Cardiac septum (tissue), 1 donor: ENCODE data around the gene DEDD2. TPM values are rescaled to one million over a fixed set of nuclear protein-coding genes. Genes with fewer than 3 reads are reported as not detected.
A peak's percentile ranks its signal among the peaks of the same experiment; 100 is the strongest.

Source experiments
- DNase-seq: peaks from one replicate; pipeline ENCODE4 v3.0.0-alpha.2; 2020; ENCODE audit warnings: low spot score
- intact Hi-C: fragments of 100-400 bp; cut with DNase I; formaldehyde crosslinking; loops from one replicate; pipeline ENCODE4 v1.14.0; 2022
- total RNA-seq: library from RNA; stranded (reverse); fragmentation: NEBNext Ultra II Directional; extraction: Animal tissue kit (Norgen Biotek cat#: 25700); gene quantifications from one replicate; pipeline ENCODE4 v1.2.1, GENCODE V29; 2021
- donor health status: DM: no; HTN: no; CAD: no.

Gene DEDD2
- total RNA-seq, 1 donor from 2014 or later: 10.2 TPM

DNA sequence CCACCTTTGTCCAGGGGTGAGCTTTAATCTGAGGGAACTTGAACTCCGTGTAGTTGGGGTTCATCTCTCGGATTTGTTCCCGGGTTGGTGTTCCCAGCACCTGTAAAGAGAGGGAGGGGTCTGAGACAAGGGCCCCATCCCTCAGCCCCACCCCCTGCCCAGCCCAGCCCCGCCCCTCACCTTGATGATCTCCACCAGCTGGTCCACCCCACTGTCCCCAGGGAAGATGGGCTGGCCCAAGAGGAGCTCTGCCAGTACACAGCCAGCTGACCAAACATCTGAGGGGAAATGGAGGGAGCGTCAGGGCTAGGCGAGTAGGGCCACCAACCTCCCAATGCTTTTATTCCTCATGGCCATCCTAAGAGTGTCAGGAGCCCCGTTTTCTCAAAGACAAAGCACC is 15.6 kb upstream of the DEDD2 start:
- intact Hi-C loops: no loop called here
- DNase-seq: no peak

DNA sequence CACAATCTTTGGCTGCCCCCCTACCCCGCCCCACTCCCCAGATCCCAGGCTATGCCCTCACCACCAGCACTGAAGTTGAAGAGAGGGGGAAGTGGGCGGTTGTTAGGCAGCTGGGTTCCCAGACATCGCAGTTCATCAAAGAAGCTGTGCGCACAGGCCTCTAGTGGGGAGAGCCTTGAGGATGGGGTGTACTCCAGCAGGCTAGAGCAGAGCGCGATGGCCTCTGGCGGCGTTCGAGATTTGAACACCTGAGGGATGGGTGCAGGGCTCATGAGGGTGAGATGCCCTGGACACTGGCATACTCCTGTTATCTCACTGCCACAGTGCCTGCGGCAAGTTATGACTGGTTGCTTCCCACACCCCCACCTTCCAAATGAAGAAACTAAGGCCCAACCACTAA is 15.0 kb upstream of the DEDD2 start:
- DNase-seq: no peak
- intact Hi-C loops: no loop called here

DNA sequence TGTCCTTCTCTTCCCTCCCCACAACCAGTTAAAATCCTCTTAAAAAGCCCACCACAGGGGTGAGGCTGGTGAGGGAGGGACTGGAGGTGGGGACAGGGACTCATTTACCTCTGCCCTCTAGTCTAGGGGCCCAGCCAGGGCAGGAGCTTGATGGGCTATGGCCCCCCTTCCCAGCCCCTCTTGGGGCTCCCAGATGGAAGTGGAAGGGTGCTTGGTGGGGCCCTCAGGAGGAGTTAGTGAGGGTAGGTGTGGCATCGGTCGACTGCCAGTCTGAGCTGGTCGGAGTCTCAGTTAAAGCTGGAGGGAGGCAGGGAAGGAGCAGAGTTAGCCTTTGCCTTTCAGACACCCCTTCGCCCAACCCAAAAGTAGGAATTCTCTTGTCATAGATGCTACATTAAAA is 13.1 kb upstream of the DEDD2 start:
- intact Hi-C loops: no loop called here

DNA sequence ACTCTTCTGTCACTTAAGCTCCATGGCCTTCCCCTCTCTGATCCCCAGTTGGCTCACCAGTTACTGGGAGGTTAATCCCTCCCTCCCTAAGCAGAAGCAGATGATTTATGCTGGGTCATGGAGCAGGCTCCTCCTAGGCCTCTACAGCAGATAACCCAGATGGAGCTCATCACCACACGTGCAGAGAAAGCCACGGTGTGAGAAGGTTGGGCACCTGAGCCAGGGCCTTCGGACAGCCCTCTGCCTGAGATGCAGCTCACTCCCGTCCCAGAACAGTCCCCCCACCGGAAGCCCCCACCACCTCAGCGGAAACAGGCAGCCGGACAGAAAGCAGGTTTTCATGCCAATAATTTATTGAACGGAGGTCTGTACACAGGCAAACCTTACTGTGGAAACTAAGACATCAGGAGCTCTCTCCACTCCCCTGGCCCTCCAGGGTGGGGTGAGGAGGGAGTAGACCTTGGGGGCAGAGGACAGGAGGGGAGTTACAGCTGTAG is 12.4 kb upstream of the DEDD2 start:
- intact Hi-C loops: no loop called here
- DNase-seq: no peak

More for the DNA sequence above, 13.1 kb upstream of the DEDD2 start:
- no peak for DNase-seq

DNA sequence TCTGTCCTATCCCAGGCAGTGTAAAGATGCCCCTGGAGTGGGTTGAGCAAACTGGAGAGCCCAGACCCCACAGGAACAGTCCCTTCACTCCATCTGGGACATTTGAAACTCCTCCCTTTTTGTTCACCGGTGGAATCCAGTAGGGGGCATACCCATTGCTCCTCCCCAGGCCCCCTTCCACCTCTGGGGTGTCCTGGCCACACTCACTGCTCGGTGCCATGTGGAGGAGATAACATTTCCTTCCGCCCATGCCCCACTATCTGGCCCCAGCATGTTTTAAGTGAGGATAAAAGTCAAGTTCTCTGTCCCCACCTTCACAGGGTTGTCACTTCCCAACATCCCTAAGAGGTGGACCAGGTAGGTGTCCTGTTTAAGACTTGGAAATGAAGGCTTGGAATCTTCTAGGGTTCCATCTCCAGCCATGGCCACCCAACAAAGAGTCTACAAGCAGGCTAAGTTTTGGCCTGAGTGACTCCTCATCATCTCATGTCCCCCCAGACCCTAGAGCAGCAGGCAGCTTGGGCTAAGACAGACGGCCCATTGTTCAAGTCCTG is 11.9 kb upstream of the DEDD2 start:
- no peak for DNase-seq

DNA sequence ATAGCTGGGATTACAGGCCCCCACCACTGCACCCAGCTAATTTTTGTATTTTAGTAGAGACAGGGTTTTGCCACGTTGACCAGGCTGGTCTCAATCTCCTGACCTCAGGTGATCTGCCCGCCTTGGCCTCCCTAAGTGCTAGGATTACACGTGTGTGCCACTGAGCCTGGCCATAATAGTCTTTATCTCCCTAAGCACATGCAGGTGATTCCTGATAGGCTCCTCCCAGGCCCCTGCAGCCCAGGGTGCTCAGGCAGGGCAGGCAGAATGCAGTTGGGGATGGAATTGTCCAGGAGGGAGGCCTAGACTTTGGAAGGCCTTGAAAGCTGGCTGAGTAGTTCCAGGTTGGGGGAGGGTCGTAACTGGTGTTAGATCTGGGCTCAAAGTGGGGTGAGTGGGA is 11.2 kb upstream of the DEDD2 start:
- intact Hi-C loops: no loop called here
- DNase-seq: no peak

More for the DNA sequence above, 11.9 kb upstream of the DEDD2 start:
- intact Hi-C loops: no loop called here

DNA sequence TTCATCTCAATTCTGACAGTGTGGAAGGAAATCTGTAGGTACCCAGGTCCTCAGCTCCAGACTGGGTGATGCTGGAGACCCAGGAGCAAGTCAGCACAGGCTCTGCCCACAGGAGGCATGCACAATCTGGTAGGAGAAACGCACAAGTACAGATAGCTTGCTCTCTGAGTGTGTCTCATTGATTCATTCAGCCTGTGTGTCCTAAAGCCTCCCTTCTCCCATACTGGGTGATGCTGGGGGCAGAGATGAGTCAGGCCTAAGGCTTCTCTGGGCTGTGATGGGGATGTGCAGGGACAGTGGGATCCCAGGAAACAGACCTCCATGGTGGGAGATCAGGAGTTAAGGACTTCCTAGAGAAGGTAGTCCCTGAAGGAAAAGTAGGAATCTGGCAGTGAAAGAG is 9.4 kb upstream of the DEDD2 start:
- intact Hi-C loops: no loop called here
- DNase-seq: no peak

DNA sequence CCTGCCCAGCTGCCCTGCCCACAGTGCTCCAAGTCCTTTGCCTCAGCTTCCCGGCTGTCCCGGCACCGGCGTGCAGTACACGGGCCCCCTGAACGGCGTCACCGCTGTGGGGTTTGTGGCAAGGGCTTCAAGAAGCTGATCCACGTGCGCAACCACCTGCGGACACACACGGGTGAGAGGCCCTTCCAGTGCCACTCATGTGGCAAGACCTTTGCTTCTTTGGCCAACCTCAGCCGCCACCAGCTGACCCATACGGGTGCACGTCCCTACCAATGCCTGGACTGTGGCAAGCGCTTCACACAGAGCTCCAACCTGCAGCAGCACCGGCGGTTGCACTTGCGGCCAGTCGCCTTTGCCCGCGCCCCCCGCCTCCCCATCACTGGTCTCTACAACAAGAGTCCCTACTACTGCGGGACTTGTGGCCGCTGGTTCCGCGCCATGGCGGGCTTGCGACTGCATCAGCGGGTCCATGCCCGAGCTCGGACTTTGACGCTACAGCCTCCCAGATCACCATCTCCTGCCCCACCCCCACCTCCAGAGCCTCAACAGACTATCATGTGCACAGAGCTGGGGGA is 8.3 kb upstream of the DEDD2 start:
- intact Hi-C loops: no loop called here
- DNase-seq: no peak

DNA sequence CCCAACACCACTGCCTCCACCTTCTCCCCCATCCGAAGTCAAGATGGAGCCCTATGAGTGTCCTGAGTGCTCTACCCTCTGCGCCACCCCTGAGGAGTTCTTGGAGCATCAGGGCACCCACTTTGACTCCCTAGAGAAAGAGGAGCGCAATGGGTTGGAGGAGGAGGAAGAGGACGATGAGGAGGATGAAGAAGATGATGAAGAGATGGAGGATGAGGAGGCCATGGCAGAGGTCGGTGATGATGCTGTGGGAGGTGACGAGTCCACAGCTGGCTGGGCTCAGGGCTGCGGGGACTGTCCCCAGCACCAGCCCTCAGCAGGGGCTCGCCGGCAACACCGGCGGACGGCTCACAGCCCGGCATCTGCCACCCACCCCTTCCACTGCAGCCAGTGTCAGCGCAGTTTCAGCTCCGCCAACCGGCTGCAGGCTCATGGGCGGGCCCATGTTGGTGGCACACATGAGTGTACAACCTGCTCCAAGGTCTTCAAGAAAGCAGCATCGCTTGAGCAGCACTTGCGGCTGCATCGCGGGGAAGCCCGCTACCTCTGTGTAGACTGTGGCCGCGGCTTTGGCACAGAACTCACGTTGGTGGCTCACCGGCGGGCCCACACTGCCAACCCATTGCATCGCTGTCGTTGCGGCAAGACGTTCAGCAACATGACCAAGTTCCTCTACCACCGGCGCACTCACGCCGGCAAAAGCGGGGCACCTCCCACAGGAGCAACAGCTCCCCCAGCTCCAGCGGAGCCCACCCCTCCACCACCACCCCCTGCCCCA is 7.7 kb upstream of the DEDD2 start:
- DNase-seq: no peak
- intact Hi-C loops: no loop called here

DNA sequence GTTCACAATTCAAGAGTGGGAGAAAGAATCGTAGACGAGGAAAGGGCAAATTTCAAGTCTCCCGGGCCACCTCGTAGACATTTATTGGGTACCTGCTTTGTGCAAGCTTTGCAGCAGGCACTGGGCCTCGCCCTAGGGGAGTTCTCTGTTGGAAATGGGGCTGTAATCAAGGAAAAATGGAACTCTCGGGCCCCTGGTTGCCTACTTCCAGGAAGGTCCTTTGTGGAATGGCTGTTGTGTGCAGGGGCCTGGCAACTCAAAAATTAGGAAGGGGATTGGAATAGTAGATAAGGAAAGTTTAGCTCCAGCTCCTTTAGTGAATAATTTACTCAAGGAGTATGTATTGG is 3.2 kb upstream of the DEDD2 start:
- intact Hi-C loops: no loop called here

DNA sequence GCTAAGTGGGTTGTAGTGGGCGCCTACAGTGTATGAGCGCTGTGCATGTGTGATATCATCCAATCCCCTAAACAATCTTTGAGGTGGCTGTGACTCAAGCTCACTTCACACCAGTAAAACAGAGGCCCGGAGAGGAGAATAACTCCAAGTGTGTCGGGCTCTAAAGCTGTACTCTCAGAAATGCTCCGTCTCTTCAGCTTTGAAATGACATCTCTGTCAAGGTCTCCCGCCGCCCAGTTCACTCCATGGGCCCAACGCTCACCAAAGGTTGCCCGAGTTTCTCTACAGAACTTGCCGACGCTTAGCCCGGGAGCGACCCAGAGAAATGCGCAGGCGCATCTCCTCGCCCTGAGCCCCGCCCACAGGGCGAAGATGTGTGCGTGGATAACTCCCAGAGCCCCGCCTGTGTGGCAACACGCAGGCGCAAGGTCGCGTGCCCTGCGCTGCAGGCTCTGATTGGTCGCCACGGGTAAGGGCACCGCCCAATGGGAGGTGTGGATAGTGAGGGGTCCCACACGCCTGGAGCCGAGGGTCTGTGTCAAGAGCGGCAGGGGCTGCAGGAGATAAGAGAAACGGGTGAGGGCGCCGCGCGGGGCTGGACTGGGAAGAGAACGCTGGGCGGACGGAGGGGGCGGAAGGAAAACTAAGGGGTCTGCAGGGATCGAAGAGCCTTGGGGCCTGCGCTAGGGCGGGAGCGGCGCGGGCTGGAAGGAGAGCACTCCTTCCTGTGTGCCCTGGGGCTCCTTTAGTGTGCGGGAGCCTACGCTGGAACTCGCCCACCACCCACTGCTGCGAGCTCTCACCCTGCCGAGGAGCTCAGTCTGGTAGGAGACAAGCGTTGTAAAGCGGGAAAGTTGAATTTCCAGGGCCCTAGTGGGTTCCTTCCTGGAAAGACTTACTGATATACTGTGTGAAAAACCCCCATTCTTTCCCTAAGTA is 2.6 kb upstream of the DEDD2 start, which contains the start of gene ZNF526:
Gene ZNF526 (plus strand): TSS at position 501 of the 939 bp plus-strand sequence. CDS start 4,092 bp downstream, outside the sequence.
- DNase-seq: peak; percentile 99

More for the DNA sequence above, 3.2 kb upstream of the DEDD2 start:
- no peak for DNase-seq

DNA sequence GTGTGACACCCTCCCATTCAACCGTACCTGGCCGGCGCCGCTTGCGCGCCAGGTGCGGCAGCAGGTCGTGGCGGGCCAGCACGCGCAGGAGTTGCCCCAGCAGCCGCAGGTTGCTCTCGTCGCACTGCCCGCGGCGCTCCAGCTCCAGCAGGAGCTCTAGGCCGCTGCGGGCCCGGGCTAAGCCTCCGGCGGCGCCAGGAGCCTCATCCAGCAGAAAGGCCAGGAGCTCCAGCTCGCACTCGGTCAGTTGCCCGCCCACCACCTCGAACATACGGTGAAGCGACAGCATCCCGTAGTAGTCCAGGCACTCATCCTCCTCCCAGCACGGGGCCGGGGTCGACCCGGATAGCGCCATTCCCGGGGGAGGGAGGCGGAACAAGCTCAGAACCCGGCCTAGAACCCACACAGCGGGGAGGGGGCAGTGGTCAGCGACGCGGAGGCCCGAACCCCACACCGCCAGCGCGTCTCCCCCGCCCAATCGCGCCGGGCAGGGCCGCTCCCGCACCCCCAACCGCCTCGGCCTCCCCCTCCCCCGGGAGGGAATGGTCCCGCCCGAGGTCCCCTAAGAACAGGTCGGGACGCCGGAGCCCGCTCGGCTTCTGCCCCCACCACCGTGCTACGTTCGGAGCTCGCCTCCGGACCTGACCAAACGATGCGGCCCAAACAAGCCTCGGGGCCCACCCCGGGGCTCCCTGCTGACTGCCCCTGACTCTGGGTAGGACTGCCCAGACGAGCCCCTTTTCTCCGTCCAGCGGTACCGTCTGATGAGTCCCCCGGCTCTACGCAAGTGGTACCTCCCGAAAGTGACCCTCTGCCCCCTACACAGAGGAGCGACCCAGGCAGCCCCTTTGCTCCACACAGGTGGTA is 591 bp downstream of the DEDD2 start:
- intact Hi-C loops: no loop called here
- DNase-seq: no peak

More for the DNA sequence above, 2.6 kb upstream of the DEDD2 start, which contains the start of gene ZNF526:
- intact Hi-C loops: loop anchor here (2.0 kb wide), 1 partner anchor 23 kb away; the partner anchor contains the start of gene GSK3A

DNA sequence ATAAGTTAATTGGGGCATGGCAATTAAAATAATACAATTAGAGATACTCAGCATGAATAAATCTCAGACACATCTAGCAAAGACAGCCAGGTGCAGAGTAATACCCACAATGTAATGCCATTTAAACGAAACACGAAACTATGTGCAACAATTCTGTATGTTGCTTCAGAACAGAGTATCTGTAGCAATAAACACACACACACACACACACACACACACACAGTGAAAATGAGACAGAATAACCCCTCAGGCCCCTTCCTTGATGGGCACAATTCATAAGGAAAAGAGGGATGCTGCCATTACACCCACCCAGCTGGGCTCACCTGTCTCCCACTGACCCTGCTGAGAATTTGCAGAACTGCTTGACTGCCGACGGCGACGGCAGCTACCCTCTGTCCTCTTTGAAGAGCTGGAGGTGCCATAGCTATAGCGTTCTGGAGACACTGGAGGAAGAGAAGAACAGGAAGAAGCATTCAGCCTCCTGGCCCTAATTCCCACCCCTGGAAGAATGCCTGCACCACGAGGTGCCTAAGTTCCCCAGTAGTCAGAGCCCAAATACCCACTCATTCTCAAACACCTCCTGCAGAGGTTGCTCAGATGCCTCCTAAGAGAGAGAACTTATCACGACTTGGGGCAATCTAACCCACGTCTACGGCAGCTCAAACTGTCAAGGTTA is 2.5 kb downstream of the DEDD2 start:
- intact Hi-C loops: no loop called here
- DNase-seq: no peak

DNA sequence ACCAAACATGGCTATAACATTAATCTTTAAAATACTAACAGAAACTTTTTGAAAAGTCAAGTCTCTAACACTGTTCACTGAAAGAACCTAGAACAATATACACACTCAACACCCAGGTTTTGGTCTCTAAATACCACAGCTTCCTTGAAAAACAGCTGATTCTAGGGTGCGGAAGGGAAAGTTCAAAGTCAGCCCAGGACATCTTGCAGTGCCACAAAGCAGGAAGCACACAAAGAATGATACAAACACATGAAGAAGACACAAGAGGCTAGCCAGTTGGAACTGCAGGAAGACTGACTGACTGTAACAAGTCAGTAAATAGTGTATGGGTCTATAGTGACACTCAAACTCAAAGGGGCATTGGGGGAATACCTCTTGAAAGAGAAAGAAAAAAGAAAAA is 4.6 kb downstream of the DEDD2 start:
- intact Hi-C loops: no loop called here

DNA sequence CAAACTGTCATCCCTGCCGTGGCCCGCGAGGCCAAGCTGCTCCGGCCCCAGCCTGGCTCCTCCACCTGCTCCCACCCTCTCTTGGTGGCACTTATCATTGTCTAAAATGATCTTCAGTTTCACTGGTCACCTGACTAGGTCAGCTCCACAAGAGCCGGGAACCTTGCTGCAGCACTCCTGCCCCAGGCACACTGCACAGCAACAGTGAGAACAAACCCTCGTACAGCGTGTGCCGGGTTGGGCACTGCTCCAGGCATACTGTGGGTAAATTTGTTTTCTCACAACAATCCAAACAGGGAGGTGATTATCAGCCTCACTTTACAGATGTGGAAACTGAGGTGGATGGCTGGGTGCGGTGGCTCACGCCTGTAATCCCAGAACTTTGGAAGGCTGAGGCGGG is 8.9 kb downstream of the DEDD2 start:
- intact Hi-C loops: no loop called here
- no peak for DNase-seq

More for the DNA sequence above, 4.6 kb downstream of the DEDD2 start:
- DNase-seq: no peak

DNA sequence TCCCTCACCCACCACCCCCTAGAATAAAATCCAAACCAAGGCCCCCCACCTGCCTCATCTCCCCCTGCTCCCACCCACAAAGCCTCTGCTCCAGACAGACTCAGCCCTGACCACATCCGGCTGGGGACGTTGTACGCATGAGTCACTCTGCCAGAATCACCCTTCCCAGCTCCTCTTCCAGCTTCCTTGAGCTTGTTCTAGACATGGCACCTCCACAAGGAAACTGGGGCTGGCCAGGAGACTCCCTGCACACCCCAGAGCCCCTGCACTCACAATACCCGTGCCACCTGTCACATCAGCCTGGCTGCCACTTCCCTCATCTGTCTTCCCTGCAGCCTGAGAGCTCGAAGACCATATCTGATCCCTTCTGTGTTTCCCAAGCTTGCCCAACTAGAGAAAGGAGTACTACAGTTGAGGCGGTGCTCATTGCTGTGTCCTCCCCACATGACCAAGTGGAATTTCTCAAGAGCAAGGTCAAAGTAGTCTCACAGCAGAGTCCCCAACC is 9.7 kb downstream of the DEDD2 start:
- intact Hi-C loops: no loop called here
- DNase-seq: no peak

DNA sequence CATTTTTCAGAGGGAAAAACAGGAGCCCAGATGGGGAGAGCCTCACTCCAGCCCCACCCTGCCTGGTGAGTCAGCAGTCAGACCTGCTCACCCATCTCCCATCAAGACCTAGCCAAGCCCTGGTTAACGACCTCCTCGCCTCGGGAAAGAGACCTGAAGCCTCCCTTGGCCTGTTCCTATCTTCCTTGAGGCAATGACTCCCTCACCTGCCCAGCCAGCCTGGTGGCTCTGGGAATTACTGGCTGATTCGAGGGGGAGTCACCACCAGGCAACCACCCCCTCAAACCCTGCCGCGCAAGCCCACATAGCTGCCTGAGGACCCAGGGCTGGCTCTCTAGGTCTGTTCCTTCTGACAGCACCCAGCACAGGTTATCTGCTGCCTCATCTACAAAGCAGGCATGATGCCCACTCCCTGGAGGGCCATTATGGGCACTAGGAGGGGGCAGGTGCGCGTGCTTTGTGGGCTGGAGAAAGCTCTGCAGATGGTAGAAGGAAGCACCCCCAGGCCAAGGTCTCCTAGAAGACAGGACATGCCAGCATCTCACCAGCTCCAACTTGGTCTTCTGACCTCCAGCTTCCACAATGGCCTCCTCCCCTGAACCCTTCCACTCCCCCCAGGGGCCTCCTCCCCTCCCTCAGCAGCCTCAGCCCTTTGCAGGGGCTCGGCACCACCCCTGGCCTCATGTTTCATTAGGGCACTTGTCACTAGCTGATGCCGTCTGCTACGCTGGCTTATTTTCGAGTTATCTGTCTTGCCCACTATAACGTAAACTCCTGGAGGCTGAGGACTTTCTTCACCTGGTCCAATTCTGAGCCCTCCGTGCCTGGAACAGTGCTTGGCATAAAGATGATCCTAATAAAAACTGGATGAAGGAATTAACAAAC is 10.4 kb downstream of the DEDD2 start:
- no peak for DNase-seq
- intact Hi-C loops: no loop called here
